ENCODE measurements around the gene SLC27A5. TPM values are rescaled to one million over a fixed set of nuclear protein-coding genes. Genes with fewer than 3 reads are reported as not detected.

Gene SLC27A5
- polyA plus RNA-seq, 1 of the 3 experiments (the other 2 are of a cell fraction): 57.3 TPM

DNA sequence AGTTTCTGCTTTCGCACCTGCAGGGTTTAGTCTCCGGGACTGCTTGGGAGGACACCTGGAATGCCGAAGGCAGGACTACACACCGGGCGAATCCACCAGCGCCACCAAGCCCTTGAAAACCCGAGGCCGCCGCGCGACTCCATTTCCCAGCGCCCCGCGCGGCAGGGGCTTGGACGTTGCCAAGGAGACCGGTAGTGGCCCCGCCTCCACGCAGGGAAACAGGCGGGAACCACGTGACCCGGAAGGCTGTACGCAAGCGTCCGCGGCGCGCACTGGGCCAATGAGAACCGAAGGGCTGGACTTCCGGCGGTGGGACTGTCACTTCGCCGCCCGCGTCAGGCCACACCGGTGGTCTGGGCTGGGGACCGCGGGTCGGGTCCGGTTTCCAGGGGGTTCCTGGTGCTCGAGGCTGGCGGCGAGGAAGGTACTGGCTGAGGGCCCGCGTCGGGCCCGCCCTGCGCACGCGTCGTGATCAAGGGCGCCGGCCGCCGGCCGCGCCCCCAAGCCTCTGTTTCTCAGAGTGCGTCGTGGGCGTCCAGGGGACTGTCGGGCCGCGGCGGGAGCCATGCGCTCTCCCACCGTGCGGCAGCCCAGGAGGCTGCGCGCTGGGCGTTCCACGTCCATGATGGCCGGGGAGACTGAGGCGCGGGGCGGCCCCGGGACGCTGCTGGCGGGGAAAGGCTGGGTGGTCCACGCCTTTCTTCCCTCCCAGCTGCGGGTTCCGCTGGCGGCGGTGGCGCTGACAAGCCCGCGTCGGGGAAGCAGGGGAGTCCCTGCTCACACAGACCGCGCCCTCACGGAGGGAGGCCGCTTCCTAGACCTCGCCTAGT lies 44.8 kb downstream of the SLC27A5 start, which contains the start of gene ZNF324:
Gene ZNF324, plus strand, starts transcription at position 321 of the 830 bp plus-strand sequence. CDS start 2,106 bp downstream, outside the sequence.
- POLR2A ChIA-PET: interaction anchor here (2.0 kb wide), 1 partner anchor 16 kb away, joined by 6 read pairs; the partner anchor contains the start of gene ZNF324B
- H3K36me3 ChIP-seq (replicated peaks in 1 of 2; ENCODE audit: control insufficient read depth in 1 of 2, insufficient read depth in 2 of 2, low read length in 1 of 2): peaks cover 0 to 20% of the 10 kb centered on the region in 2 experiments
- TF ChIP-seq TCF12 (IDR thresholded peaks at IDR 0.05): no peak
- TF ChIP-seq CHD2 (IDR thresholded peaks at IDR 0.05; ENCODE audit: low read length, partially characterized antibody): no peak
- TF ChIP-seq GATA2 (CRISPR knock-in tag; IDR thresholded peaks at IDR 0.05): no peak
- TF ChIP-seq POLR2AphosphoS5 (IDR thresholded peaks at IDR 0.05; ENCODE audit: low read depth, low read length): peak; percentile 82
- no peak for TF ChIP-seq SMC3 (IDR thresholded peaks at IDR 0.05; ENCODE audit: low read depth, low read length)
- TF ChIP-seq RAD21 (IDR thresholded peaks at IDR 0.05; ENCODE audit: low read length): no peak
- TF ChIP-seq, protein P1, sequence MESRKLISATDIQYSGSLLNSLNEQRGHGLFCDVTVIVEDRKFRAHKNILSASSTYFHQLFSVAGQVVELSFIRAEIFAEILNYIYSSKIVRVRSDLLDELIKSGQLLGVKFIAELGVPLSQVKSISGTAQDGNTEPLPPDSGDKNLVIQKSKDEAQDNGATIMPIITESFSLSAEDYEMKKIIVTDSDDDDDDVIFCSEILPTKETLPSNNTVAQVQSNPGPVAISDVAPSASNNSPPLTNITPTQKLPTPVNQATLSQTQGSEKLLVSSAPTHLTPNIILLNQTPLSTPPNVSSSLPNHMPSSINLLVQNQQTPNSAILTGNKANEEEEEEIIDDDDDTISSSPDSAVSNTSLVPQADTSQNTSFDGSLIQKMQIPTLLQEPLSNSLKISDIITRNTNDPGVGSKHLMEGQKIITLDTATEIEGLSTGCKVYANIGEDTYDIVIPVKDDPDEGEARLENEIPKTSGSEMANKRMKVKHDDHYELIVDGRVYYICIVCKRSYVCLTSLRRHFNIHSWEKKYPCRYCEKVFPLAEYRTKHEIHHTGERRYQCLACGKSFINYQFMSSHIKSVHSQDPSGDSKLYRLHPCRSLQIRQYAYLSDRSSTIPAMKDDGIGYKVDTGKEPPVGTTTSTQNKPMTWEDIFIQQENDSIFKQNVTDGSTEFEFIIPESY (IDR thresholded peaks at IDR 0.05; ENCODE audit: borderline replicate concordance, low read depth): no peak
- TF ChIP-seq RFX5 (IDR thresholded peaks at IDR 0.05; ENCODE audit: low read length): no peak
- no peak for TF ChIP-seq YY1 (IDR thresholded peaks at IDR 0.05; ENCODE audit: low read depth)
- no peak for TF ChIP-seq EP300 (IDR thresholded peaks at IDR 0.05; ENCODE audit: borderline replicate concordance in 1 of 2, low read depth in 1 of 2, low read length in 1 of 2)
- TF ChIP-seq ELF1 (IDR thresholded peaks at IDR 0.05): peak; percentile 93
- TF ChIP-seq FOSL2 (IDR thresholded peaks at IDR 0.05; ENCODE audit: borderline replicate concordance, low read depth): no peak
- no peak for TF ChIP-seq RCOR1 (IDR thresholded peaks at IDR 0.05; ENCODE audit: low read length)
- peak; percentile 93 for TF ChIP-seq MXI1 (IDR thresholded peaks at IDR 0.05; ENCODE audit: low read depth, low read length)
- TF ChIP-seq, protein P2, sequence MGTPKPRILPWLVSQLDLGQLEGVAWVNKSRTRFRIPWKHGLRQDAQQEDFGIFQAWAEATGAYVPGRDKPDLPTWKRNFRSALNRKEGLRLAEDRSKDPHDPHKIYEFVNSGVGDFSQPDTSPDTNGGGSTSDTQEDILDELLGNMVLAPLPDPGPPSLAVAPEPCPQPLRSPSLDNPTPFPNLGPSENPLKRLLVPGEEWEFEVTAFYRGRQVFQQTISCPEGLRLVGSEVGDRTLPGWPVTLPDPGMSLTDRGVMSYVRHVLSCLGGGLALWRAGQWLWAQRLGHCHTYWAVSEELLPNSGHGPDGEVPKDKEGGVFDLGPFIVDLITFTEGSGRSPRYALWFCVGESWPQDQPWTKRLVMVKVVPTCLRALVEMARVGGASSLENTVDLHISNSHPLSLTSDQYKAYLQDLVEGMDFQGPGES (IDR thresholded peaks at IDR 0.05; ENCODE audit: low read depth, low read length): no peak
- peak; percentile 59 for TF ChIP-seq NRF1 (IDR thresholded peaks at IDR 0.05; ENCODE audit: low read depth, low read length)
- TF ChIP-seq MEF2A (IDR thresholded peaks at IDR 0.05; ENCODE audit: borderline replicate concordance, low read depth): no peak
- TF ChIP-seq, protein P3, sequence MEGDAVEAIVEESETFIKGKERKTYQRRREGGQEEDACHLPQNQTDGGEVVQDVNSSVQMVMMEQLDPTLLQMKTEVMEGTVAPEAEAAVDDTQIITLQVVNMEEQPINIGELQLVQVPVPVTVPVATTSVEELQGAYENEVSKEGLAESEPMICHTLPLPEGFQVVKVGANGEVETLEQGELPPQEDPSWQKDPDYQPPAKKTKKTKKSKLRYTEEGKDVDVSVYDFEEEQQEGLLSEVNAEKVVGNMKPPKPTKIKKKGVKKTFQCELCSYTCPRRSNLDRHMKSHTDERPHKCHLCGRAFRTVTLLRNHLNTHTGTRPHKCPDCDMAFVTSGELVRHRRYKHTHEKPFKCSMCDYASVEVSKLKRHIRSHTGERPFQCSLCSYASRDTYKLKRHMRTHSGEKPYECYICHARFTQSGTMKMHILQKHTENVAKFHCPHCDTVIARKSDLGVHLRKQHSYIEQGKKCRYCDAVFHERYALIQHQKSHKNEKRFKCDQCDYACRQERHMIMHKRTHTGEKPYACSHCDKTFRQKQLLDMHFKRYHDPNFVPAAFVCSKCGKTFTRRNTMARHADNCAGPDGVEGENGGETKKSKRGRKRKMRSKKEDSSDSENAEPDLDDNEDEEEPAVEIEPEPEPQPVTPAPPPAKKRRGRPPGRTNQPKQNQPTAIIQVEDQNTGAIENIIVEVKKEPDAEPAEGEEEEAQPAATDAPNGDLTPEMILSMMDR (IDR thresholded peaks at IDR 0.05): no peak
- no peak for TF ChIP-seq SIN3A (IDR thresholded peaks at IDR 0.05; ENCODE audit: borderline replicate concordance, low read depth, low read length)
- peak; percentile 61; the same call in 1 of the 2 replicates for TF ChIP-seq TAF1 (IDR thresholded peaks at IDR 0.05; ENCODE audit: borderline replicate concordance, low read depth, low read length)
- no peak for TF ChIP-seq FOXM1 (IDR thresholded peaks at IDR 0.05; ENCODE audit: low read depth)
- TF ChIP-seq, protein P4, sequence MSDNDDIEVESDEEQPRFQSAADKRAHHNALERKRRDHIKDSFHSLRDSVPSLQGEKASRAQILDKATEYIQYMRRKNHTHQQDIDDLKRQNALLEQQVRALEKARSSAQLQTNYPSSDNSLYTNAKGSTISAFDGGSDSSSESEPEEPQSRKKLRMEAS (IDR thresholded peaks at IDR 0.05; ENCODE audit: low read depth): peak; percentile 45; the same call in 1 of the 2 replicates
- TF ChIP-seq, protein P5, sequence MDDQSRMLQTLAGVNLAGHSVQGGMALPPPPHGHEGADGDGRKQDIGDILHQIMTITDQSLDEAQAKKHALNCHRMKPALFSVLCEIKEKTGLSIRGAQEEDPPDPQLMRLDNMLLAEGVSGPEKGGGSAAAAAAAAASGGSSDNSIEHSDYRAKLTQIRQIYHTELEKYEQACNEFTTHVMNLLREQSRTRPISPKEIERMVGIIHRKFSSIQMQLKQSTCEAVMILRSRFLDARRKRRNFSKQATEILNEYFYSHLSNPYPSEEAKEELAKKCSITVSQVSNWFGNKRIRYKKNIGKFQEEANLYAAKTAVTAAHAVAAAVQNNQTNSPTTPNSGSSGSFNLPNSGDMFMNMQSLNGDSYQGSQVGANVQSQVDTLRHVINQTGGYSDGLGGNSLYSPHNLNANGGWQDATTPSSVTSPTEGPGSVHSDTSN (IDR thresholded peaks at IDR 0.05): no peak
- no peak for TF ChIP-seq FOXJ3 (CRISPR knock-in tag; IDR thresholded peaks at IDR 0.05)
- TF ChIP-seq, protein P6, sequence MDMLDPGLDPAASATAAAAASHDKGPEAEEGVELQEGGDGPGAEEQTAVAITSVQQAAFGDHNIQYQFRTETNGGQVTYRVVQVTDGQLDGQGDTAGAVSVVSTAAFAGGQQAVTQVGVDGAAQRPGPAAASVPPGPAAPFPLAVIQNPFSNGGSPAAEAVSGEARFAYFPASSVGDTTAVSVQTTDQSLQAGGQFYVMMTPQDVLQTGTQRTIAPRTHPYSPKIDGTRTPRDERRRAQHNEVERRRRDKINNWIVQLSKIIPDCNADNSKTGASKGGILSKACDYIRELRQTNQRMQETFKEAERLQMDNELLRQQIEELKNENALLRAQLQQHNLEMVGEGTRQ (IDR thresholded peaks at IDR 0.05; ENCODE audit: borderline replicate concordance, low read depth, low read length): peak; percentile 78
- TF ChIP-seq TEAD4 (IDR thresholded peaks at IDR 0.05; ENCODE audit: borderline replicate concordance, insufficient read depth): no peak
- no peak for TF ChIP-seq NFIC (IDR thresholded peaks at IDR 0.05; ENCODE audit: borderline replicate concordance)

More for the DNA sequence above, 44.8 kb downstream of the SLC27A5 start, which contains the start of gene ZNF324:
- H3K27me3 ChIP-seq (ENCODE audit: insufficient read depth): no peaks in the 10 kb centered on the region
- H3K27ac ChIP-seq (ENCODE audit: low read depth in 2 of 2, low read length in 1 of 2): peak within 1 kb of the TSS; percentile 48 to 72; a peak in 2 of 4 replicates
- CTCF ChIA-PET: no interaction called here
- WGBS (ENCODE audit: low lambda C conversion rate): 1% methylated on average over 15 of the region's 92 CpGs
- H3K79me2 ChIP-seq (ENCODE audit: insufficient read depth): peaks cover 25% of the 10 kb centered on the region
- no peaks in the 10 kb centered on the region for H3K9me3 ChIP-seq
- H3K4me1 ChIP-seq (ENCODE audit: control insufficient read depth in 1 of 2, insufficient read depth in 2 of 2, low read depth in 1 of 2, low read length in 1 of 2): peaks cover 0 to 12% of the 10 kb centered on the region in 2 experiments; a peak in 1 of 4 replicates
- DNase-seq: peak; percentile 99
- H3K9ac ChIP-seq: peak within 1 kb of the TSS; percentile 79
- peak within 1 kb of the TSS; percentile 73 for H3K4me2 ChIP-seq
- peaks cover 13% of the 10 kb centered on the region; the same call in 1 of the 2 replicates for H4K20me1 ChIP-seq (ENCODE audit: insufficient read depth)
- H2AFZ ChIP-seq (ENCODE audit: low read depth): peak within 1 kb of the TSS; percentile 90
- H3K9me2 ChIP-seq: no peaks in the 10 kb centered on the region
- H3K4me3 ChIP-seq (ENCODE audit: low read depth in 2 of 2, low read length in 1 of 2): peak within 1 kb of the TSS; percentile 82 to 86
- peaks cover 3% of the 10 kb centered on the region for H3F3A ChIP-seq (replicated peaks; ENCODE audit: insufficient read depth)

Measured in SK-N-SH (cell line).